GM21529 (cell line): ENCODE data around the gene ATP6V1F.
A peak's percentile ranks its signal among the peaks of the same experiment; 100 is the strongest.

Source experiments
- ATAC-seq: cut with Tn5 transposase; IDR thresholded peaks from one replicate; pipeline ENCODE4 v1.9.1; 2021; ENCODE audit not compliant: unreplicated experiment

Gene ATP6V1F

GRCh38 chr7:128867241-128867640 is 4.6 kb downstream of the ATP6V1F start:
- no peak for ATAC-seq

GRCh38 chr7:128867842-128868623 is 5.4 kb downstream of the ATP6V1F start:
- ATAC-seq = no peak

- no peak for ATAC-seq
Measured at GRCh38 chr7:128868624-128869137, 6.0 kb downstream of the ATP6V1F start.

GRCh38 chr7:128869138-128869943 is 6.7 kb downstream of the ATP6V1F start:
- ATAC-seq = peak; percentile 81

- peak; percentile 10 for ATAC-seq
Measured at GRCh38 chr7:128869944-128870285, 7.3 kb downstream of the ATP6V1F start.

GRCh38 chr7:128871050-128871449 is 8.4 kb downstream of the ATP6V1F start:
- ATAC-seq = no peak

GRCh38 chr7:128872394-128872824 is 9.8 kb downstream of the ATP6V1F start:
- ATAC-seq = no peak

- ATAC-seq = no peak
Measured at GRCh38 chr7:128873234-128873633, 10.6 kb downstream of the ATP6V1F start.

- ATAC-seq = no peak
Measured at GRCh38 chr7:128874140-128875031, 11.7 kb downstream of the ATP6V1F start.

GRCh38 chr7:128875523-128875948 is 12.9 kb downstream of the ATP6V1F start:
- no peak for ATAC-seq

- ATAC-seq = no peak
Measured at GRCh38 chr7:128876127-128876526, 13.5 kb downstream of the ATP6V1F start.

- ATAC-seq = no peak
Measured at GRCh38 chr7:128876586-128876977, 13.9 kb downstream of the ATP6V1F start.

- no peak for ATAC-seq
Measured at GRCh38 chr7:128876978-128877755, 14.5 kb downstream of the ATP6V1F start.

- no peak for ATAC-seq
Measured at GRCh38 chr7:128877756-128878120, 15.1 kb downstream of the ATP6V1F start.

GRCh38 chr7:128878226-128879105 is 15.8 kb downstream of the ATP6V1F start:
- ATAC-seq = no peak

- ATAC-seq = no peak
Measured at GRCh38 chr7:128879461-128879938, 16.8 kb downstream of the ATP6V1F start.

GRCh38 chr7:128879939-128880746 is 17.5 kb downstream of the ATP6V1F start:
- no peak for ATAC-seq

GRCh38 chr7:128880791-128881457 is 18.3 kb downstream of the ATP6V1F start:
- no peak for ATAC-seq
